HL-60/S4 treated with phorbol 12-myristate 13-acetate at 8.2 ng/mL for 4 days and 3 days (cell line): ENCODE data around the gene KIAA1217.

Experiments used
- in situ Hi-C: fragments of 300-500 bp; cut with MboI; formaldehyde crosslinking; loops from 2 replicates; pipeline ENCODE4 v1.15.0; 2022; ENCODE audit warnings: low sequenced_read_pairs

KIAA1217 gene

DNA sequence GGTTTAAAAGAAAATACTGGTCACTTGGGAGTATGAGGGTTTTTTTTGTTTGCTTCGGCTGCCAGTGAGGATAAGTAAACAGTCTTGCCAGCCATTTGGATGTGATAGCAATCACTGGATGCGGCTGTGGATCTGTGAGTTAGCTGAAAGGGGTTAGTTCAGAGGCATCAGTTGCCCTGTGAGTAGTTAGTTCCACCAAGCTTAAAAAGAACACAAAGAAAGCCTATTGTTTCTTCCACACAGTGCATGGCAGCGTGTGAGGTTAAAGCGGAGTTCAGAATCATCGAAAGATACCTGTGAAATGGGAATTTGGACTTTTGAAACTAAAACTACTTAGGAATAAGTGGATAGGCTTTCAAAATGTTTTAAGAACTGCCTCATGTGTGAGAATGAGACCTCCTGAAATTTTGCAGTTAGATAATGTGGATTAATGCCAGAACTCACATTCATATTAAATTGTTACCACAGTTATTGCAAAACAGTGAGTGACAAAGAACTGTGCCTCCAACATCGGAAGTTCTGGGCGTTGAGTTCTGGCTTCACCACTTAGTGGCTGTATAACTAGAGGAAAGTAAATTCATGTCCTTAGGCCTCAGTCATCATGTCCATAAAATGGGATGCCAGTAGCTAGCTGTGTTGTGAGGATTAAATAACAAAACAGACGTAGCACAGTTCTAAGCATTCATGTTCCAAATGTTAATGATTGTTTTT, 31.3 kb downstream of the KIAA1217 start:
- in situ Hi-C loops, result no loop called here

DNA sequence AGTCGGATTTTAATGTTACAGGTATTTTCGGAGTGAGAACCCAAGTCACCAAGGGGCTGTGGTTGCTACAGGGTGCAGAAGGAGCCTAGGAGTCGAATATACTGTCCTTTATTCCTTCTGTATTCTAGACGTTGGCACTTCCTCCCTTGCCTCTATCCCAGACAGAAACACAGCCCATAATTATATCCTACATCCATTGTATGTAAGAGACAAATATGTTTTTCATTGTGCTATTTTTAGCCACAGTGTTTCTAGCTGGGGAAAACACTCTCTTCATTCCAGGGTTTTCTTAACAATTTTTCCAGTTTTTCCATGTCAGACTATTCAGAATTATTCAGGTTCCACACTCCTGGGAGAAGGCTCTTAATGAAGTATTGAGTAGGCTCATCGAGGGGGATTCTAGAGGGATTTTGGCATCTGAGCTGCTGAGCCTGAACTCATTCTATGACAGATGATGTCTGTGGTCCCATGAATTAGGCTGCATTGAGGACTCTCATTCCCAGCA, 32.6 kb downstream of the KIAA1217 start:
- in situ Hi-C loops, result no loop called here

DNA sequence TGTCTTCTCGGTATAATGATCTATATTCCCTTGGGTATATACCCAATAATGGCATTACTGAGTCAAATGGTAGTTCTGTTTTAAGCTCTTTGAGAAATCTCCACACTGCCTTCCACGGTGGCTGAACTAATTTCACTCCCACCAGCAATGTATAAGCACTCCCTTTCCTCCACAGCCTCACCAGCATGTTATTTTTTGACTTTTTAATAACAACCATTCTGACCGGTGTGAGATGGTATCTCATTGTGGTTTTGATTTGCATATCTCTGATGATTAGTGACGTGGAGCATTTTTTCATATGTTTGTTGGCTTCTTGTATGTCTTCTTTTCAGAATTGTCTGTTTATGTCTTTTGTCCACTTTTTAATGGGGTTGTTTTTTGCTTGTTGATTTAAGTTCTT, 33.6 kb downstream of the KIAA1217 start:
- in situ Hi-C loops, result no loop called here

DNA sequence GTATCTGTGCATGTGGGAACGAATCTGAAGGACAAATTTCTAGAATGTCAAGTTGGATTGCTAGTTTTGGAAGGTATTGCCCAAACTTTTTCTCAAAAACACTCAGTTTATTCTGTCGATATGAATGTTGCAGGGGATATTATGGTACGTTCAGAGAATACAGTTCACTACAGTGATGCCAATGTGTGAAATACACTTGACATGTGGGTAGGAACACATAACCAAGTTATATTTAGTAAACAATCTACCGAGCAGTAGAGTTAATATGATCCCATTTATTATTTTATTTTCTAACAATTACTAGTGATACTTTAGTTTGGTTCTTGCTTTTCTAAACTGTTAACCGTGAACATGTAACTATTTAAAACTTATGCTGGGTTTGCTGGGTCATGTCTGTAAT, 37.4 kb downstream of the KIAA1217 start:
- in situ Hi-C loops, result no loop called here

DNA sequence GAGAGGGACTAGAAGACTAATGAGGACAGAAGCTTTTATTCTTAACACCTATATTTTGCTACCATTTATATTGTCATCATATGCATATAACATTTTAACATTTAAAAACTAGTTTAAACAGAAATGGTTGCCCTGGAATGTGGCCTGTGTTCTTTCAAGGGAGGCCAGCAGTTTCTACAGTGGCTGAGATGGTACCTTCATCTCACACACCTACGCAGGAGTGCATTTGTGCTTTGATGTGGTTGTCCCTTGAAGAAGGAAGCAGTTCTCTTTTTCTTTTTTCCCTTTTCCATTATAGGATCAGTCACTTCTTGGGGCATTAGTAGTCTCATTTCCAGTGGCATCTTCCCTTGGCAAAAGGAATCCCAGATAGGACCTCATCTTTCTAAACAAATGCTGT, 38.9 kb downstream of the KIAA1217 start:
- in situ Hi-C loops, result no loop called here

DNA sequence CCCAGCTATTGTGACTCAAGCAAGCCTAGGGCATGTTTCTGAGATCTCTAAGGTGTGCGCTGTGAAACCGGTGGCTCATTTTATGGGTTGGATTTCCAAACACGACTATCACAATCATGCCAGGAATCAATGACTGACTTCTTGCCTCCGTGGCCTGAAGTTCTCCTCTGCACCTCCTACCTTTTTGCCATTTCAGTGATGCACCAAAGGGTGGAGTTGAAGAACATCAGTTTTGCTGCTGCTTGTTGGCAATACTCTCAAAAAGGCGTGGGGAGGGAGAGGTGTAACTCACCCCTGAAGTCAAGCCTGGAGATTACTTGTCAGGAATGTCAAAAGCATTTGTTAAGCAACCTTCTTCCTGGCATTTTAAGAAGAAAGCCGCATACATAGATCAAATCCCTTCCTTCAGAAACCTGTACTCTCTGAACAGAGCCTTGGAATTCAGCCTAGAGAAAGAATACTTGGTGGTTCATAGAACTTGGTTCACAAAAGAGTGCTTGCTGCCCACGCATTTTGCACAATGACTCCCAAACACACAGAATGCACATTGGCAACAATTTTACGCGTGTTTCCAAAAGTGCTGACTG, 41.0 kb downstream of the KIAA1217 start:
- in situ Hi-C loops, result no loop called here

DNA sequence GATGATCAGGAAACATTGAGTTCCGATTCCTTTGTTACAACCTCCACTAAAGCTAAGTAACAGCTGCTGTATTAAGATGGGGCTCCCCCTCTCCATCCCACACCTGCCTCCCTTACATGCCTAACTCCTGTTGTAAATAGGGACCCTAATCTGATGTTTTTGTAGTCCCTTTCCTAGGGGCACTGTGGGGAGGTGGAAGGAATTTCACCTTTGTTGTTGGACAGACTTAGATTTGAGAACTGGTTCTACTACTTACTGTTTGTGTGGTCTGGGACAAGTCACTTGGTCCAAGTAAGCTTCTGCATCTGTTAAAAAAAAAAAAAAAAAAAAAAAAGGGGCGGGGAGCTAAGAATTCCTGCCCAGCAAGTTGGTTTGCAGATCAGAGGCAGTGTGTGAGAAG, 42.6 kb downstream of the KIAA1217 start:
- in situ Hi-C loops, result no loop called here

DNA sequence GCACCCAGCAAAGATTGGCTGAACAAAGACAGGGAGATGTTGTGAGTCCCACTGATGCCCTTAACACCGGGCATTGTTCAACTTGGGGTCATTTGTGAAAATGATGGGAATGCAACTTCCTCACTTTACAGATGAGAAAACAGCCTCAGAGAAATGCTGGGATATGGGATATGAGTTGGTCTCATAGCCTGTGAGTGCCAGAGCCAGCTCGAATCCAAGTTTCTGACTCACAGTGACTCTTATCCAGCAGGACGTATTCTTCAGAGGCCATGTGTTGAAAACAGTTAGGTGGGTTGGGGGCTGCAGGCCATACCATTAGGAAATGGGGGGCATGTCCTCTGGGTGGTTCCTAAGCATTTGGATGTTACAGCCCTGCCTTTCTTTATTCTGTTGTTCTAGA, 45.2 kb downstream of the KIAA1217 start:
- in situ Hi-C loops, result no loop called here

DNA sequence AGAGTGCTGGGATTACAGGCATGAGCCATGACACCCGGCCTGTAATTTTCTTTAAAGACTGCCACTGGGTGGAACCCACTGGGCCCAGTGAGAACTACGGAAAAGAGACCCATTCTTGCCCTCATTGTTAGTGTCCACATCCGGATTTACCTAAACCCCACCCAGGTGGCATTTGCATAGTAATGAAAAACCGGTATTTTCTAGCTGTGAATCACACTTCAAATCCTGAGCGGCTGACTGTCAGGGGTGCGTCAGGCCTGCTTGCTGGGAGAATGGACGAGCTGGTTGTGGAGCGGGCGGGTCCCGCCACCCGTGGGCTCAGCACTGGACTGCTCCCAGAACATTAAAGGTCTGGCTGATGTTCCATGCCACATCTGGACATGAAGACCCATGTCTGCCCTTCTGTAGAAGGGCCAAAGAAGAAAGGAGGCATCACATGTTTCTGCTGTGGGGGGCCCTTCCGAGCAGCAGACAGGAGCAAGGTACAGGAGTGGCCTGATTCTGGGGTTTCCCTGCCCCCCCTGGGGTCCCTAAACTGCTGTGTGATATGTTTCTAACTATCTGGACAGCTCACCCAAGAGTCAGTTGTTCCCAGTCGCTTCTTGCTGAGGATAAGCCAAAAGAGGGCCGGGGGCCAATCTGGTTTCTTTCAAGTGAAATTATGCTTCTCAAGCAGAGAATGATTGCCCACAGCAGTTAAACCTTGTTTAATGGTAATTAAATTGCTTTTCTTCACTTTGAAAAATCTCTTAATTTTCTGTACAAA, 46.4 kb downstream of the KIAA1217 start:
- in situ Hi-C loops, result no loop called here

DNA sequence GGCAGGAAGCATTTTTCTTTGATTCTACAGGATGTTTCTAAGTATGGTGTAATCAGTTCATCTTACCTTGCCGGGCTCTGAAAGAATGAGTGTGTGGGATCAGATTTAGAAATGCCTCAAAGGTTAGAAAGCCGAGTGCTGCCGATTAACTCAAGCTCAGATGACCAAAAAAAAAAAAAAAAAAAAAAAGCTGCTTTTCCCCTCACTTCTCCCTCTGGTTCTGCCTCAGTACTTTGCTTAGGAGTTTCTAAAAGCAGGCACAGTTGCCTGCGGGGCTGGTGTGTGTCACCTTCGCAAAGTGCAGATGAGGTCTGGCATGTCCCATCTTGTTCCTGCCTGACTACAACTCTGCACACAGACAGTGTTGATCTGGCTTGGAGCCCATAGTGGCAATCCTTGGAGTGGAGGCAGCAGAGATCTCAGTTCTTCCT, 47.0 kb downstream of the KIAA1217 start:
- in situ Hi-C loops, result no loop called here

DNA sequence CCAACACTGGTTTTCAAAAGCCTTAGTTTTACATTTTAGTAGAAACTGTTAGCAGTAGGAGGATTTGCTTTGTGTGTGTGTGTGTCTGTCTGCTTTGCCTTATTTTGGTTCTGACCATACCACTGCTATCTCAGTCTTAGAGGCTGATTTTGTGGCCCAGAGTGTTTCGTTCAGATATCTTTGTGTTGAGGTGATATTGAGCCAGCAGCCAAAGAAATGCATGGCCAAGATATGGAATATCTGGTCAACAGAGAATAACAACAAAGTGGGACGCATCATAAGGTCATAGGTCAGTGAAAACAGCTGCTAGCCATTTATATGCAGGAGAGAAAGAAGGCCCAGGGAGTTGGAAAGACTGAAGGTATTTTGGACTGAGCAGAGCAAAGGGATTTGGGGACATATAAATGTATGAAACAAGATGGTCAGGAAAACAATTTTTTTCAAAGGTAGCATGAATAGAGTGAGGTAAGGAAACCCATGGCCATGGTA, 47.7 kb downstream of the KIAA1217 start:
- in situ Hi-C loops, result no loop called here

DNA sequence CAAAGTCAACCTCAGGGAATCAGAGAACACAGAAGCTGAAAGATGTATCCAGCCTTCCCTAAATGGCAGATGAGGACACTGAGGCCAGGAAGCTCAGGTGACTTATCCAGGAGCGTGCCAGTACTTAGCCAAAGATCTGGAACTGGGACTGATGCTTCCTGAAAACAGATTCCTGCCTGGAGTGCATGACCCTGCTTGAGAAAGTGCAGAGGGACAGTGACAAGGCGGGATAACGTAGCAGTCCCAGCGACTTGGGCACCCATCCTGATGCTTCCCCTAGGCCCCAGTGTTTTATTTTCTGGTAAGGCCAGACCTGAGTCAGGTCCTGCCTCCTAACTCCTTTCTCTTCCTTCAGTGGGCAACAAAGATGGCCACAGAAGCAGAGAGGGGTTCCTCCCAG, 48.6 kb downstream of the KIAA1217 start:
- in situ Hi-C loops, result no loop called here

DNA sequence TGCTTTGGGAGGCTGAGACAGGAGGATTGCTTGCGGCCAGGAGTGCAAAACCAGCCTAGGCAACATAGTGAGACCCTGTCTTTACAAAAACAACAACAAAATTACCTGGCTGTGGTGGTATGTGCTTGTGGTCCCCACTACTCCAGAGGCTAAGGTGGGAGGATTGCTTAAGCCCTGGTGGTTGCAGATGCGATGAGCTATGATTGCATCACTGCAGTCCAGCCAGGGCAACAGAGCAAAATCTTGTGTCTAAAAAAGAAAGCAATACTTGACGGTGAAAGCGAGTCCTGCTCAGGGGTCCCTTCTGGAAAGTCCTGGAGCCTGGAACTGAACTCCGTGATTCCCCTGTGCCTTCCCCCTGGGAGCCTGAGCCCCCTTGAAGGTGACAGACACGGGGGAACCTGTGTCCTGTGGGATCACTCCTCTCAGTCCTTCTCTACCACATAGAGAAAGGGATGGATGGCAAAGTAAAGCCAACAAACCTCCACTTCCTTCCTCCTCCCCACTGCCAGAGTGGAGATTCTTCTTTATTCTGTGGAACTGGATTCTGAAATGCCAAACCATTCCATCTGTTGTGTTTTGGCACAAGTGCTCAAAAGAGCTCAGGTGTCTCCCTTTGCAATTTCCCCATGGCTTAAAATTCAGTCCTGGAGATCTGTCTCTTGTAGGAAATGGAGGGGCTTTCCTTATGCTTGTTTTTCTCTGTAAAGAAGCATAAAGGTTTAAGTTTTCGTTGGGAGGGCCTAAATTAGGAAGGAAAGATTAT, 50.6 kb downstream of the KIAA1217 start:
- in situ Hi-C loops, result no loop called here

DNA sequence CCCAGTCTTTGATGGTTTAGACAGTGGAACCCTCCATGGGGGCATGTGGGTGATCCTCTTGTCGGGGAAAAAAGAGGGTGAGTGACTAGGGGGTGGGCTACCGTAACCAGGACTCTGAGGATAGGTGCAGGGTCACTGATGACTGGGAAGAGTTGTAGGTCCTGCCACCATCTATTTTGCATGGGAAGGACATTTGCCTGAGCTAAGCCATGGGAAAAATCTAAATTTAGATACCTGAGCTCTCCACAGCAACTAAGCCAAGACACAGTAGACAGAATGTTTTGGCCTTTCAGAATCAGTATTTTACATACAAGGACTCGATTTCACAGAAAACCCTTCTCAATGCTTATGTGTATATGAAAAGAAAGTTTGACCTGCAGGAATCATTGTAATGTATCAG, 52.7 kb downstream of the KIAA1217 start:
- in situ Hi-C loops, result no loop called here

DNA sequence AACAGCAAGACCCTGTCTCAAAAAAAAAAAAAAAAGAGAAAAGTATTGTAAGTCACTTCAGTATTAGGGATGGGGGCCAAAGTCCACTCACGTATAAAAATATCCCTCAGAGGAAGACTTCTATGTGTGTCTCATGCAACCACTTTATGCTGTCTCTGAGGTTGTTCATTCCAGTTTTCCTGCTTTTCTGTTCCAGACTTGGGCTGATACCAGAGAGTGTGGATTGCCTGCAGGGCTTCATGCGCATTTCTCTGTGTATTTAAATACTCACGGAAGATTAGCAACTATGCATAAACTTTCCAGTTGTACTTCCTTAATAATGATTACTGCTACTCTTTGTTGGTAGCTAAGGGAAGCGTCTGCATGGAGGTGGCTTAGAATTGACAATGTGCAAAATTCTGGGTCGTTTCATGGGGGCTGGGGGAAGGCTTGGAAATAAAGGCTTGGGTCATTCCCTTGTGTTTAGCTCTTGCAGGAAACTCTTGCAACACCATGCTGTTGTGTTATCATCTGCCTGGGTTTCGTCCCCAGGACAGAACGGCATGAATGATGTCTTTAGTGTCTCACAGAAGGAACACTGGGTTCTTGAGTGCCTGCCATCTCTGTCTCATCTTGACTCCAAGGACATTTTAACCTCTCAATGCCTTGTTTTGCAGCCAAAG, 54.1 kb downstream of the KIAA1217 start:
- in situ Hi-C loops, result no loop called here

DNA sequence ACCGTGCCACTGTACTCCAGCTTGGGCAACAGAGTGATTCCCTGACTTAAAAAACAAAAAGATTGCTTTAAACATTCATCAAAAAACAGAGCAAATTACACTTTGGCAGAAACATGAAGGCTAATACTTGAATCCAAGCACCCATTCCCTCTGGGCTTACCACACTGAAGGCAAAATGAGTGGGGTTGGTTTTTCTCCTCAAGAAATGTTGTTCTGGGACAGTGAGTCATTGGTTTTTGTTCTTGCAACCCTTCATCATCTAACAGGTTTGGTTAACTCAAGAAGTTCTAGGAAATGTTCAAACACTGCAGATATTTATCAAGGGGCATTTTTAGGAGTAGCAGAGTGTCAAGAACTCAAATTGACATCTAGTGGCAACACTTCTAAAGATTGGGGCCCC, 60.5 kb downstream of the KIAA1217 start:
- in situ Hi-C loops, result no loop called here

DNA sequence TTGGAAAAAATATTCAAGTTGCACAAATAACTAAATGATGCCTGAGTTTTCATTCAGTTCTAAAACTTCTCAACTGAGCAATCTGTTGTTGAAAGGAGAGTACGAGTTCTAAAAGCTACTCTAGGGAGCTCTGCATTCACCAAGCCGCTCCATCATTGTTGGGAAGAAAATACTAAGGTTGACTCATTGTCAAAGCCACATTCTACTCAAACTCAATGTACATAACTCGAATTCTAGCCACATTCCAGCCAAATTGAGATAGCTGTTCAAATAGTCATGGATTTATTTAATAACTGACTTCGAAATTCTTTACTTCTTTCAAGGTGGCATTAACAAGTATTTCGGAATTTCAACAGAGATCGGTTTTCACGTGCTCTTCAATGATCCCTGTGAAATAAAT, 63.4 kb downstream of the KIAA1217 start:
- in situ Hi-C loops, result no loop called here

DNA sequence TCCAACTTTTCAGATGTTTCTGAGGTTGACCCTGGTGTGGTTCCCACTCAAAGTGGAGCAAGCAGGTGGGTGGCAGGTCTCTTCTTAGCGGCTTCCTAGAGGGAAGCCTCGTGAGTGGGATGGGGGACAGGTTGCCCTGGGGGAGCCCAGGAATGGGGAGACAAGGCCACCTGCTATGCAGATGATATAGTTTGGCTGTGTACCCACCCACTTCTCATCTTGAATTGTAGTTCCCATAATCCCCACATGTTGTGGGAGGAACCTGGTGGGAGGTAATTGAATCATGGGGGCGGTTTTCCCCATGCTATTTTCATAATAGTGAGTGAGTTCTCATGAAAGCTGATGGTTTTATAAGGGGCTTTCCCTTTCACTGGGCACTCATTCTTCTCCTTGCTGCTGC, 68.3 kb downstream of the KIAA1217 start:
- in situ Hi-C loops, result no loop called here

DNA sequence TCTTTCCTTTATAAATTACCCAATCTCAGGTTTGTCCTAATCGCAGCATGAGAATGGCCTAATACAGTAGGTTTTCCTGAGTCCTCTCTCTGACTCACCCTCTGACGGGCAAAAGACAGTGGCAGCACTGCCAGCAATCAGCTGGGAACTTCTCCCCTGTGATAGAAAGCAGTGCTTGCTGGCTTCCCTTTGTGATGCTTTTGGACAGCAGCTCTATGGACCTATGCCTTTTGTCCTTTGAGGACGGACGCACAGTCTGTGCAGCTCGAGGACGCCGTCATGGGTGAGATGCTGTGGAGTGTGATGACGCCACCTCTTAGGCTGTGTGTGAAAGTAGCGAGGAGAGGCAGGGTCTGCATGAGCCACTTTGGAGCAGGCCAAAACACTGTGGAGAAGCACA, 68.8 kb downstream of the KIAA1217 start:
- in situ Hi-C loops, result no loop called here

DNA sequence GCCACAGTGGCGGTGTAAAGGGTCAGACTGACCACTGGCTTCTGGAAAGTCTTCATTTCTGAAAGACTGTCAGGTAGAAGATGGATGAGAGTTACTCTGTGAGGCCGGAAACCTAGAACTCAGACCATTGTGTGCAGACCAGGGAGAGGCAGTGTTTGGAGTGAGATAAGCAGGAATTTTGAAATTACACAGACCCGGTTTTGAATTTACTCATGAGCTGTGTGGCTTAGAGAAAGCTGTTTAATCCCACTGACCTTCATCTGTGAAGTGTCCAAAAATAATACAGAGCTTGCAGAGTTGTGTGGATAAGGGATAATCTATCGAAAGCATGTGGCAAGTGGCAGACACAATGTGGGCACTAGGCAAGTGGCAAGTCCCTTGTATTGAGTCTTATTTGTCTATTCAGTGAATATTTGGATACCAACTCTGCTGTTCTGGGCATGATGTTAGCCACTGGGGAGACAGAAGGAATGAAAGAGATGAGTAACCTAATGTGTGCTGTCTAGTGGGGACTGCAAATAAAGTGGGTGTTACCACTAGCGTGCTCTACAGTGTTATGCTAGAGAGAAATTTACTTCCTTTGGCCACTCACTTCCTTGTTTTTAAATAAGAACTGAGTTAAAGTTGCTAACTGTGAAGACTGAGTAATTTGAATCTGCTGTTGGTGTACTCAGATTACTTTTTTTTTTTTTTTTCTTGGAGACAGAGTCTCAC, 69.4 kb downstream of the KIAA1217 start:
- in situ Hi-C loops, result no loop called here
